ENCODE measurements around the gene DOP1B. TPM values are rescaled to one million over a fixed set of nuclear protein-coding genes. Genes with fewer than 3 reads are reported as not detected.

DOP1B gene
- total RNA-seq, 1 donor from 2014 or later = 11.7 TPM

GRCh38 chr21:36169470-36170128 is 13.0 kb downstream of the DOP1B start:
- DNase-seq (ENCODE audit: extremely low read depth, low read depth, low spot score) = no peak

DNA sequence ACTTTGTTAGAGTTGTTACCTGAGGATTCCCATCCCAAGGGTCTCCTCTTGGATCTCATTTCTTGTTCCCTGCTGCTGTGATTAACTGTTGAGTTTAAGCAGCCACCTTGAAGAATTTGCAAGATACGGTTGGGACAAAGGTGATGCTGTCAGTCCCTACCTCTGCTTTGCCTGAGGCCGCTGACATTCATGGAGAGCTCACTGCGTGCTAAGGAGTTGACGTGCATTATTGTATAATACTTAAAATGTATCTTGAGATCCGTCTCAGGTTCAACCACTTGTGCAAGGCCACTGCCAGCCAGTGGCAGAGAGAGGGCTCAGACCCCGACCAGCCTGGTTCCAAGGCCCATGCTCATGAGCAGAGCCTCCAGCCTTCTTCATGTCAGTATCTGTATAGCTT is 14.2 kb downstream of the DOP1B start:
- DNase-seq (ENCODE audit: extremely low read depth, low read depth, low spot score) = no peak

- no peak for DNase-seq (ENCODE audit: extremely low read depth, low read depth, low spot score)
Measured at GRCh38 chr21:36171336-36171735, 14.7 kb downstream of the DOP1B start.

GRCh38 chr21:36171741-36172331 is 15.2 kb downstream of the DOP1B start:
- DNase-seq (ENCODE audit: extremely low read depth, low read depth, low spot score) = no peak

- no peak for DNase-seq (ENCODE audit: extremely low read depth, low read depth, low spot score)
Measured at GRCh38 chr21:36174780-36175179, 18.2 kb downstream of the DOP1B start.

GRCh38 chr21:36175771-36176565 is 19.3 kb downstream of the DOP1B start:
- no peak for DNase-seq (ENCODE audit: extremely low read depth, low read depth, low spot score)

GRCh38 chr21:36178349-36178748 is 21.7 kb downstream of the DOP1B start:
- DNase-seq (ENCODE audit: extremely low read depth, low read depth, low spot score) = no peak

DNA sequence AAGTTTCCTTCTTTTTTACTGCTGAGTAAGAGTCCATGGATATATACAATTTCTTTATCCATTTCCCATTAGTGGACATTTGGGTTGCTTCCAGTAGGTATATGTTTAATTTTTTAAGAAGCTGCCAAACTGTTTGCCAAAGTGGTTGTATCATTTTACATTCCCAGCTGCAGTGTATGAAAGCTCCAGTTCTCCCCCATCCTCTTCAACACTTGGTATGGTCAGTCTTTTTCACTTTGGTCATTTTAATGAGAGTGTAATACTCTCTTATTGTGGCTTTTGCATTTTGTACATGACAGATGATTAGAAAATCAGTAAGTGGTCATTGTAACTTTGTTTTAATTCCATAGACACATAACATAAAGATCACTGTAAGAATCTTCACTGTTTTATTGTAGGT is 22.5 kb downstream of the DOP1B start:
- DNase-seq (ENCODE audit: extremely low read depth, low read depth, low spot score) = no peak

DNA sequence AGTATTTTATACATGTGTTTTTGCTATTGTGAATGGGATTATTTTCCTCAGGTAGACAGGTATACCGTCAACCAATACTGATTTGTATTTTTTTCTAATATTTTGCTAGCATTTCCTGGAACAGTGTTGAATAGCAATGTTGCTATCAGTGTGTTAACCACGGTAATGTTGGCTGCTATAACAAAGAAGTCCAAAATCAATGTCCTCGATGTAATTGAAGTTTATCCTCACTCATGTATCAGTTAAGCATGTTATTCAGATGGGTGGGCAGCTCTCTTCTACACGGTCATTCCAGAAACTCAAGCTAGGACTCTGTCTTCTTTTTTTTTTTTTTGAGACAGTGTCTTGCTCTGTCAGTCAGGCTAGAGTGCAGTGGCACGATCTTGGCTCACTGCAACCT is 24.3 kb downstream of the DOP1B start:
- no peak for DNase-seq (ENCODE audit: extremely low read depth, low read depth, low spot score)

DNA sequence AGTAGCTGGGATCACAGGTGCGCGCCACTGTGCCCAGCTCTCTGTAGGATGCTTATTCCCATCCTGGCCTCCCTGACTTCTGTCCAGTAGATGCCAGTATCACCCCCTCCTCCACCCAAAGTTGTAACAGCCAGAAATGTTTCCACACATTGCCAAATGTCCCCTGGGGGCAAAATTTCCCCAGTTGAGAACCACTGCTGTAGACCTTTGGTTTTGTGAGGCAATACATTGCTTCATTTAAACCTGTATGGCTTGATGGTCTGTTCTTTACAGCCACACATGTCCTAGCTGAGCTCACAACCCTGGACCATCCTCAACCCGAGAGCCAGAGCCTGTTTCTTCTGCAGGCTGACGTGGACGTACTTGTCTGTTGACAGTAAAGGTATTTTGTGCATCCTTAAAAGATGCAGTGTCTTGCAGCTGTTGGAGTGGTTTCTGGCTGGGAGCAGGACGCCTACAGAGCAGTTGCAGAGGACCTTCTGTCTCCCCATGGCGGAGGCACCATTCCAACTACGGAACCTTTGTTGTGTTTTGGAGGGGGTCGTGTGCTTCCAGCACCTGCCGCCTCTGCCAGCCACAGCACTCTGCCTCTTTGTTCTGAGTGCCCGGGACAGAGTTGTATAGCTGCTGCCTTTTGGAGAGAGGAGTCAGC is 26.6 kb downstream of the DOP1B start:
- DNase-seq (ENCODE audit: extremely low read depth, low read depth, low spot score) = no peak

GRCh38 chr21:36184545-36184944 is 27.9 kb downstream of the DOP1B start:
- DNase-seq (ENCODE audit: extremely low read depth, low read depth, low spot score) = no peak

DNA sequence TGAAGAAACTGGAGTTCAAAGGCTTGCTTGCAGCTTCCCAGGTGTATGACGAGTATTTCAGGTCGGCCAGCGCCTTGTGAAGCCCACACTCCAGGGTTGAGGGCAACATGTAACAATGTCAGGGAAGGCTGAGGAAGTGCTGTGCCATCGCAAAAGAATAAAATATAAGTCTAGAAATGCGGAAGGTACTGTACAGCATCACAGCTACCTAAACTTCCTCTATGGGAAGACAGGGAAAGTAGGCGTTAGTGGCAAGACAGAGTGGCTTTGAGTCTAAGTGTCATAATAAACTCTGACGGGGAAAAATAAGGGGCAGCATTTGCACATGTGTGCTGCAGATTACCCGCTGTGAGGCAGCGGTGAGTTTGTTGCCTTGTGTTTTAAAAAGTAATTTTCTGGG is 28.9 kb downstream of the DOP1B start:
- DNase-seq (ENCODE audit: extremely low read depth, low read depth, low spot score) = no peak

- no peak for DNase-seq (ENCODE audit: extremely low read depth, low read depth, low spot score)
Measured at GRCh38 chr21:36186081-36186480, 29.5 kb downstream of the DOP1B start.

DNA sequence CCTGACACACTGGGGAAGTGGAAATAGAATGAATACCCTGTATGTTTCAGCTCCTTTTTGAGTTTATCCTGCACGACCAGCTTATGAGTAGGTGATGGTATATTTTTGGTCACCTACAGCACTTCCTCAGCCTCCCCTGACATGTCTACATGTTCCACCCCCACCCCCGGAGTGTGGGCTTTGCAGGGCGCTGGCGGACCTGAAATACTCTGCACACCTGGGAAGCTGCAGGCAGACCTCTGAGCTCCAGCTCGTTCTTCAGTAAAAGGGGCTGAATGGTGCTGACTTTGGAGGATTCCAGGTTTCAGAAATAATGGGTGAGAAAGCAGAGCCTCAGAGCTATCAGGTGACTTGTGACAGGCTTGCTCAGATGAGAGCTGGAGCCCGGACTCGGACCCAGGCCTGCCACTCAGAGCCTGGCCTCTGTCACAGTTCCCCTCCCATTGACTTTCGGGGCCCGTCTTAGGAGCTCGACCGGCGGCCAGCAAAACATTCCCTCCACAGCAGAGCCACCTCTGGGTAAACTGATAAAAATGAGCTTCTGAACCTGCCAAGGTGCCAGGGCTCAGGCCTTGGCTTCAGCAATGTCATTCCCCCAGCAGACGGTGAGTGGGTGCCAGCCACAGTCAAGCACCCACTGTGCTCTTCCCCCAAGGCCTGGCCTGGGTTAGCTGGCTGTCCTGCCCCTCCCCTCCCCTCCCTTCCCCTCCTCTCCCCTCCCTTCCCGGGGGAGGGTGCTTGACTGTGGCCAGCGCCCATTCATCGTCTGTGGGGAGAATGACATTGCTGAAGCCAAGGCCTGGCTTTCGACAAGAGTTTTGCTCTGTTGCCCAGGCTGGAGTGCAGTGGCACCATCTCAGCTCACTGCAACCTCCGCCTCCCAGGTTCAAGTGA is 30.1 kb downstream of the DOP1B start:
- DNase-seq (ENCODE audit: extremely low read depth, low read depth, low spot score) = no peak

GRCh38 chr21:36188081-36188681 is 31.6 kb downstream of the DOP1B start:
- DNase-seq (ENCODE audit: extremely low read depth, low read depth, low spot score) = no peak

DNA sequence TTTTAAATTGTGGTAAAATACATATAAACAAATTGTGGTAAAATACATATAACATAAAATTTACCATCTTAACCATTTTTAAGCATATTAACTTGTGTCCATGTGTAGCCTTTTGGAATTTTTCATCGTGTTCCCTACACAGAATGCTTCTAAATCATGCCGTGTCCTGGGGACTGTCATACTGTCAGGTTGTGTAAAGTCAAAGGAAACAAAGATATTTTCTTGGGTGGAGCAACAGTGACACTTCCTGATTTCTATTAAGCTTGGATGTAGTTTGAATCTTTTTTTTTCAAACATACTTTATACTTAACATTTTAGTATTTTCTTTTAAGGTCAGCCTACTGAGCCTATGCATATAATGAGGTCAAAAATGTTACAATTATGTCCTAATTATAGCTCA is 32.3 kb downstream of the DOP1B start:
- no peak for DNase-seq (ENCODE audit: extremely low read depth, low read depth, low spot score)

- DNase-seq (ENCODE audit: extremely low read depth, low read depth, low spot score) = no peak
Measured at GRCh38 chr21:36190736-36191135, 34.1 kb downstream of the DOP1B start.

DNA sequence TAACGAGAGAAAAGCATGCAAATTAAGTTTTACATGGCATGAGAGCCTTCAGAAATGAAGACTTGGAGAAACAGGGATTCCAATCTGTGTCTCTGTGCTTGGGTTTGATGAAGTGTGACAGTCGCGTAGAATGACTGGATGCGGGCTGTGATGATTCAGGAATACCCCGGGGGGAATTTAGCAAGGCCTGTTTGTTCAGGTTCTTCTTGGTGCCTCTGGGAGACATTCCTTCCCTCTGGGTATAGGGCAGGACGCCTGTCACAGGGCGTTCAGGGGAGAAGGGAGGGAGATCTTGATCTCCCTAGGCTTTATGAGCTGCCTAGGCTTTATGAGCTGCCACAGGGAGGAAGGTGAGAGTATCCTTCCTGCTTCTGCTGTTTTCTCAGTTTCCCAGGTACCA is 36.6 kb downstream of the DOP1B start:
- DNase-seq (ENCODE audit: extremely low read depth, low read depth, low spot score) = no peak

GRCh38 chr21:36194024-36194423 is 37.4 kb downstream of the DOP1B start:
- no peak for DNase-seq (ENCODE audit: extremely low read depth, low read depth, low spot score)

GRCh38 chr21:36195613-36196012 is 39.0 kb downstream of the DOP1B start:
- DNase-seq (ENCODE audit: extremely low read depth, low read depth, low spot score) = no peak
